C4-2B (cell line): ENCODE measurements around the gene MT1B.

Experiments used
- ZFX ChIP-seq: fragments of 450-650 bp; IDR thresholded peaks from 2 replicates; pipeline ENCODE4 v1.6.1; 2017
- TF ChIP-seq, protein P1 (sequence below): fragments of 450-650 bp; conservative IDR thresholded peaks from 2 replicates; pipeline ENCODE4 v1.5.1; 2017; ENCODE audit warnings: mild to moderate bottlenecking

DNA sequence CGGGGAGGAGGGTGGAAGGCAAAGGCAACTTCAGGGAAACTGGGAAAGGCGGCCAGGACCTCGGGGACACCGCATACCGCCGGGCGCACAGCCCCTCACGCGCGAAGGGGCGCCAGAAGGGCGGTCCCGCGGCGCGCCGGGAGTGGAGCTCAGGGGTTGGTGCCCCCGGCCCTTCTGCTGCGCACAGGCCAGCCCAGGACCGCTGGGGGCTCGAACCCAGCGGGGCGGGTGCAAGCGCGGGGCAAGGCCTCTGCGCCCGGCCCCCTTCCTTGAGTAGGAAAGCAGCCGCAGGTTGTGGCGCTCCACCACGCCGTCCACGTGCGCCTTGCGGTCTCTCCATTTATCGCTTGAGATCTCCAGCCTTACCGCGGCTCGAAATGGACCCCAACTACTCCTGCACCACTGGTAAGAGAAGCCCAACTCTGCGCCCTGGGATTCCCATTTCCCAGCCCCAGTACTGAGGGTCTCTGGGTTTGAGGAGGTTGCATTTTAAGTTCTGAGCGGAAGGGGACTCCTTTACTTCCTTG lies 16.2 kb upstream of the MT1B start:
- TF ChIP-seq, protein P1, sequence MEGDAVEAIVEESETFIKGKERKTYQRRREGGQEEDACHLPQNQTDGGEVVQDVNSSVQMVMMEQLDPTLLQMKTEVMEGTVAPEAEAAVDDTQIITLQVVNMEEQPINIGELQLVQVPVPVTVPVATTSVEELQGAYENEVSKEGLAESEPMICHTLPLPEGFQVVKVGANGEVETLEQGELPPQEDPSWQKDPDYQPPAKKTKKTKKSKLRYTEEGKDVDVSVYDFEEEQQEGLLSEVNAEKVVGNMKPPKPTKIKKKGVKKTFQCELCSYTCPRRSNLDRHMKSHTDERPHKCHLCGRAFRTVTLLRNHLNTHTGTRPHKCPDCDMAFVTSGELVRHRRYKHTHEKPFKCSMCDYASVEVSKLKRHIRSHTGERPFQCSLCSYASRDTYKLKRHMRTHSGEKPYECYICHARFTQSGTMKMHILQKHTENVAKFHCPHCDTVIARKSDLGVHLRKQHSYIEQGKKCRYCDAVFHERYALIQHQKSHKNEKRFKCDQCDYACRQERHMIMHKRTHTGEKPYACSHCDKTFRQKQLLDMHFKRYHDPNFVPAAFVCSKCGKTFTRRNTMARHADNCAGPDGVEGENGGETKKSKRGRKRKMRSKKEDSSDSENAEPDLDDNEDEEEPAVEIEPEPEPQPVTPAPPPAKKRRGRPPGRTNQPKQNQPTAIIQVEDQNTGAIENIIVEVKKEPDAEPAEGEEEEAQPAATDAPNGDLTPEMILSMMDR, result no peak
- TF ChIP-seq ZFX, result no peak
